HG02938 (cell line): Measurements from ENCODE around the gene CSNK2A3.

ENCODE experiments used
- ATAC-seq: cut with Tn5 transposase; IDR thresholded peaks from one replicate; pipeline ENCODE4 v1.9.1; 2021; ENCODE audit warnings: mild to moderate bottlenecking, moderate library complexity; ENCODE audit not compliant: unreplicated experiment

CSNK2A3 gene

GRCh38 chr11:11338304-11338703 is 14.7 kb downstream of the CSNK2A3 start:
- ATAC-seq = no peak

GRCh38 chr11:11336664-11337063 is 16.4 kb downstream of the CSNK2A3 start:
- ATAC-seq = no peak

- ATAC-seq = no peak
These were observed 18.0 kb downstream of the CSNK2A3 start for GRCh38 chr11:11335043-11335442.

DNA sequence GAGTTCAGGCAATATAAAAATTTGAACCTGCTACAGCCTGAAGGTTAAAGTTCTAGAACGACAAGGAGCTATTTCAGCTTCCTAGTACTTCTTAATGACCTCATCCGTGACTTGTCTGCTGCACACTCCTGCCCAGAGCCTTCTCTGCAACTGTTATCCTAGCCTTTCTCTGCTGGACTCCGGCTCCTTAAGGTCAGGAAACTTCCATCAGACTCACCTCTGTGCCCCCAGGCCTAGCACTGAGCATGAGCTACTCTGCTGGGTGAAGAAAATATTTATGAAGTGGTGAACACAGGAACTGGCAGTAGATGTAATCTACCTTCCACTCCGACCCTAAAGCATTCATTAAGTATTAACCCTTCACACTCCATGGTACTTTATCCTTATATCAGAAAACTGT is 18.4 kb downstream of the CSNK2A3 start:
- no peak for ATAC-seq

DNA sequence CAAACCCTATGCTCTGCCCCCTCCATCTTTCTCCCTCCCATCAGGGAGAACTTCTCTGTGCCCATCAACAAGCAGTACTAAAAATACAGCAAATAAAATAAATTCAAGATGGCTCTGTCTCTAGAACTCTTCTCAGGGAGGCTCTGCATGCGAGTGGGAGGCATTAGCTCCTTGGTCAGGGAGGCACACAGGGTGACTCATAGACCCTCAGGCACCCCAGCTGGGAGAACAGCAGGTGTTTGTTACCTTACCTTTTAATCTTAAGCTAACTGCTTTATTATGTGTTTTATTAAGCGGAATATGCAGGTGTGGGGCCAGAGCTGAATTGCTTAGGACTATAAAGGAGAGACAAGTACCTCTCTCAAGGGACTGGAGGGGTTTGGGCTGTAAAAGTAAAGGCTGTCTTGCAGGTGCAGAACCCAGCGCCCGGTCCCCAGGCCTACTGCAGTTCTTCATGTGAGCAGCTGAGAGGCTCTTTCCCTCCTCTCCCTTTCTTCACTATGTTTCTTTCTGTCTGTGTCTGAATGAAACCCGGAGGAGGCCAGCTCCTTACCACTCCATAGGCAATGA is 20.8 kb downstream of the CSNK2A3 start:
- ATAC-seq = no peak

DNA sequence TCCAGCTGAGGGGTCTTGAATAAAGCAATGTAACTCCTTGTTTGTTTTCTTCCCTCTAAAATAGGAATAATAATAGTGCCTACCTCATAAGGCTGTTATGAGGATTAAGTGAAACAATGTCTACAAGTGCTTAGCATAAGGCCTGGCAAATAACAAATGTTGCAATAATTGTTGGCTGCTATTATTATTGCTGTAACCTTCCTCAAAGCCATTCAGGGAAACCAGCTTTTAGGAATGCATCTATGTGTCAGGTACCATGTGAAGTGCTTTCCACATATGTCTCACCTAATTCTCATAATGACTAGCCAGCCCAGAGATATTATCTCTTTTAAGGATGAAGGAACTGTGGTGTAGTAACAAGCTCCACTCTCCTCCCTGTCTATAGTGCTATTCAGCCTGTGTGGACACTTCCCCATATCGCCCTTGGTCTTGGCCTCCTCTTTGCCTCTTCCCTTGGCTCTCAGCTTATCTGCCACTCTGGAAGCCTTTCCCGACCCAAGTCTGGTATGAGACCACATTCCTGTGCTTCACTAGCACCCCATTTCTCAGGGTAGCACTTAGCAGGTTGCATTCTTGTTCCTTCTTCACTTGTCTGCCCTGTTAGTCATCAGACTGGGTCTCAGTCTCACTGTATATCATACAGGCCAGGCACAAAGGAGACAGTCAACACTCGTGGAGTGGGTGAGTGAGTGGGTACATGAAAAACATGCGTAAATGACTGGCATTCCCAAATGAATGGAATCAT is 23.8 kb downstream of the CSNK2A3 start:
- no peak for ATAC-seq

- no peak for ATAC-seq
These were observed 29.0 kb downstream of the CSNK2A3 start for GRCh38 chr11:11324090-11324489.

GRCh38 chr11:11322101-11322500 is 30.9 kb downstream of the CSNK2A3 start:
- no peak for ATAC-seq

- ATAC-seq = no peak
These were observed 32.2 kb downstream of the CSNK2A3 start for GRCh38 chr11:11320825-11321224.

- no peak for ATAC-seq
These were observed 34.1 kb downstream of the CSNK2A3 start for GRCh38 chr11:11318961-11319360.

GRCh38 chr11:11318461-11318860 is 34.6 kb downstream of the CSNK2A3 start:
- ATAC-seq = no peak

DNA sequence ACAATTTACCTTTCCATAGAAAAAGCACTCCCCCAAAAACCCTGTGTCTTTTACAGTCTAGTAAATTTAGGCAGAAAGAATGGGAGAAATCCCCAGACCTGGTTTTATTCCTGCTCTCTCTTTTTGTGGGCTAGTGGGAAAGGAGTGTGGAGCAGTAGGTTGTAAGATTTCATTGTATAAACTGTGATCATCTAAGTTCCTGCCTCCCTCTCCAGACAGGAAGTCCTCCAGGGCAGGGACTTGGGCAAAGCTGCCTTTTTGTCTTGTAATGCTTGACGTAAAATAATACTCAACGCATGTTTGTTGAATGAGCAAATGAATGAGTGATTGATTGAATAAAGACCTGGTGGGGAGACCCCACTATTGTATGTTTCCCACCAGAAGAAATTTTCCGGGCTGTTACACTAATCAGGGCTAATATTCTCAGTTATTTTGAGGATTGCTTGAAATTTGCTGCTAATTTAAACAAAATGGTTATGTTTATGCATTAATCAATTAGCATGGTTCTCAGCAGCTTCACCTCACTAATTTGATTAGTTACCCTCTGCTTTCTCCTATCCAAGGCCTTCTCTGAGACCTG is 36.3 kb downstream of the CSNK2A3 start:
- ATAC-seq = no peak

DNA sequence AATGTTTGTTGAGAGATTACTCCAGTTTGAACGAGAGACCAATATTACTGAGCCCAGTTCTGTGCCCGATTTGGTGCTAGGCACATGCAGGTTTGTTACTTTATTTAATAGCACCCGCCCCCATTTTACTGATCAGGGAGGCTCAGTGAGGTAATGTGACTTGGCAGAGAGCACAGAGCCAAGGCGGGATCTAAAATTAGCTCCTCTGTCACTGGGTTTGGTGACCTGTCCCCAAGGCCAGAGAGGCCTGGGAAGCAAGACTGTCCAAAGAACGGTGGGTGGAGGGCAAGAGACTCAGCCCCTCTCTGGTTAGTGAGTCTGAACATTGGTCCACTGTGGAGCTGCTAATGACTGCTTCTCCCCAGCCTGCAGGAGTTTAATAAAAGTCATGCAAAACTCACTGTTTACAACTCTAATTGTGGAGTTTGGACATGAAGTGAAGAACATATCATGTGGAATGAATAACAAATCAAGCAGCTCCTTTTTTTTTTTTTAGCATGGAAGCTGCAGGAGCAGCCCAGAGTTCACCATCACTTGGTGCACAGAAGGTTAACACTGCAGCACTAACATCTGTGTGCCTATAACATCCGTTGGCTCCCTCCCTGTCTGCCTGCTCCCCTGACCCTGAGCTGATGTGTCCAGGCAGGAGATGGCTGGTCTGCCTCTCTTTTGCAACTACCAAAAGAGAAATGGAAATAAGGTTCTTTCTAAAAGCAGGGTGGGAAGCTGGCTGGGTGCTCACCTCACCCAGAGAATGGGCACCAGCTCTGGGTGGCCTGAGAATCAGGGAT is 39.0 kb downstream of the CSNK2A3 start:
- no peak for ATAC-seq

DNA sequence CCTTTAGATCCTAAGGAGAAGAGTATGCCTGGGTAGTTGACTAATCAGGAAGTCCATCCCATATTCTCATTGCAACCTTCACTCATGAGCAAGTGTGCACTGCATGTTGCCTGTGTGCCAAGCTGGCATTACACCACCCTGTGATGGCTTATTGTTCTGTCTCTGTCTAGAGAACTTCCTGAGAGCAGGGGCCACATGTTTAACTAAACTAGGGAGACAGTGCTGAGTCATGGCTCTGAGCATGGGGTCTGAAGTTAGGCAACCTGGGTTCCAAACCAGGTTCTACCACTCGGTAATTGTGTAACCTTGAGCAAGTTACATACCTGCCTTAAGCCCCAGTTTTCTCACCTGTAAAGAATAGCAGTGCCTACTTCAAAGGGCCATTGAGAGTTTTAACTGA is 39.6 kb downstream of the CSNK2A3 start:
- no peak for ATAC-seq

- ATAC-seq = no peak
These were observed 40.3 kb downstream of the CSNK2A3 start for GRCh38 chr11:11312738-11313137.

GRCh38 chr11:11311169-11311568 is 41.9 kb downstream of the CSNK2A3 start:
- no peak for ATAC-seq

DNA sequence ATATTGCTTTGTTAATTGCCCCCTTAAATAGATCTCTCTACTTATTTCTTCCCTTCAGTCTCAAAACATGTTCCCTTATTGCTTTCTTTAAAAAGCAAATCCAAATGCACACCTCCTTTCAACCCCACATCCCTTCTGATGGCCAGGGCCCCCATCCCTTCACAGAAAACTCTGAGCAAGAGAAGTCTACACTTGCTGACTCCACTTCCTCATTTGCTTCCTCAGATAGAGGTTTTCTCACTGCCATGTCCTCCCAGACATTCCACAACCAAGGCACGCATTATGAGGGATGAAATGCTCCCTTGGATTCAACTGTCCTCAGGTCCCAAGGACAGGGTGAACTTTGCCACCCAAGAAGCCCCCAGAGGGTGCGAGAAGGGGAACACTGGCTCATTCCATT is 43.1 kb downstream of the CSNK2A3 start:
- no peak for ATAC-seq

DNA sequence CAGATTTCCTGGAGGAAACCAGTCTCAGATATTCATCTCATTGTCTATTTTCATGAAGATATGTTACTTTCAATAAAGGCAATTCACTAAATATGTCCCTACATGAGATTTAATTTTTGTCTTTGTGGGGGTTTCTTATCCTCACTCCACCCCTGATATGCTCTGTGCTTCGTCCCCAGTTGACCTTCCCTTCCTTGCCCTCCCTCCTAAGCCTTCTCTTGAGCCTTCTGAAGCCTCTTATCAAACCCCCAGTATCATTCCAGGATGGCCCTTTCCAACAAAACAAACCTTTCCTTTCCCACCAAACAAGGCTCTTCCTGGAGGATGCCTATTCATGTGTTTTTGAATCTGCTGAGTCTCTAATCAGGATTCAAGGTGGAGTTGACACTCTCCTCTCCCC is 44.8 kb downstream of the CSNK2A3 start:
- no peak for ATAC-seq

DNA sequence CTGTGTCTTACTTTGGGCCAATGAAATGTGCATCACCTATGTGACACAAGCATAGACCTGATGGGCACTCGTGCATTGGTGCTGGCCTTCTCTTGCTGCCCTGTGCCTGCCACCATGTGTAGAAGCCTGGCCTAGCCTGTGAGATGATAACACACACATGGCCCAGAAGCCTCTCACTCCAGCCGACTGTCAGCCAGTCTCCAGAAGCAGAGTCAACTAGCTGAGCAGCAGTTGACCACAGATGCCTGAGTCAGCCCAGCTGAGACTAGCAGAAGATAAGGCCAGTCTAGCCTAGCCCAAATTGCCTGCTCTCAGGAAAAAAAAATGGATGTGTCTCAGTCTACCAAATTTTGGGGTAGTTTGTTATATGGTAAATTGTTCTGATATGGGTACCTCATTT is 46.2 kb downstream of the CSNK2A3 start:
- no peak for ATAC-seq

DNA sequence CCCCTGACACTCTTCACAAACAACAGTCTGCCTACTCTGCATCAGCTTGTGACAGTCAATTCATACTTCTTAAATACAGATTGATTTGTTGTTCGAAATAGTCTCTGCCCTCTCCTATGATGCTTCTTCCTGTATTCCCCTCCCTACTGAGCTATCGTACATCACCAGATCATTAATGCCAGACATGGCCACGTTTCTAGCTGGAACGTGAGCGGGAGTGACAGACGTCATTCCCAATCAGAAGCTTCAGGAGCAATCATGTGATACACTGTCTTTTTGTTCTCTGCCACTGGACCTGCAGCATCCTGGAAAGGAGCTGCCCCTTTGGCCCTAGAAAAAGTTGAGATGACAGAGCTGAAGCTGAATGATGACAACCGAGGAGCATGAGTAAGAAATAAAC is 48.5 kb downstream of the CSNK2A3 start:
- no peak for ATAC-seq

GRCh38 chr11:11302565-11302964 is 50.5 kb downstream of the CSNK2A3 start:
- no peak for ATAC-seq
